Thyroid gland (tissue), 4 donors: ENCODE results near the gene MTG2. TPM values are rescaled to one million over a fixed set of nuclear protein-coding genes. Genes with fewer than 3 reads are reported as not detected.
A peak's percentile ranks its signal among the peaks of the same experiment; 100 is the strongest.

Source experiments
- DNase-seq, 2 donors: peaks; one replicate each; pipeline ENCODE4 v3.0.0-alpha.2; 2019
- H3K27ac ChIP-seq, 3 donors: fragments of 200-600 bp; sonication (generic); 1 replicate in 2 of 3; 2 replicates in 1 of 3; pipeline ENCODE4 v1.5.1; 2016 to 2019; ENCODE audit warnings: mild to moderate bottlenecking in 1 of 3, moderate library complexity in 1 of 3
- H3K27me3 ChIP-seq: fragments of 200-600 bp; sonication (generic); one replicate; pipeline ENCODE4 v1.5.1; 2019
- H3K36me3 ChIP-seq, 2 donors: fragments of 200-600 bp; sonication (generic); one replicate each; pipeline ENCODE4 v1.5.1; 2016 to 2019
- H3K4me1 ChIP-seq, 2 donors: fragments of 200-600 bp; sonication (generic); one replicate each; pipeline ENCODE4 v1.5.1; 2017 to 2019
- H3K4me3 ChIP-seq, 3 donors: fragments of 200-600 bp; sonication (generic); replicated peaks in 1 of 3; 1 replicate in 2 of 3; 2 replicates in 1 of 3; pipeline ENCODE4 v1.5.1; 2016; ENCODE audit warnings: mild to moderate bottlenecking in 1 of 3
- H3K9me3 ChIP-seq: fragments of 200-600 bp; sonication (generic); one replicate; pipeline ENCODE4 v1.5.1; 2017
- CTCF ChIP-seq, 6 experiments: fragments of 200-600 bp in 3 of 6; fragments of 450-650 bp in 3 of 6; sonication (generic) in 3 of 6; IDR thresholded peaks; one replicate each; pipeline ENCODE4 v1.5.1; 2016 to 2019; ENCODE audit warnings: antibody characterized with exemption in 6 of 6, mild to moderate bottlenecking in 2 of 6, inconsistent platforms in 1 of 6, moderate library complexity in 1 of 6
- POLR2A ChIP-seq, 2 donors: fragments of 450-650 bp; IDR thresholded peaks; one replicate each; pipeline ENCODE4 v1.6.1; 2017; ENCODE audit warnings: antibody characterized with exemption in 2 of 2, mild to moderate bottlenecking in 2 of 2, moderate library complexity in 1 of 2
- WGBS, 2 donors: methylation state at CpG; one replicate each; pipeline ENCODE4 v1.1.5; 2017; 5-methylcytosine and 5-hydroxymethylcytosine counted together
- intact Hi-C: fragments of 100-400 bp; cut with DNase I; formaldehyde crosslinking; loops from one replicate; pipeline ENCODE4 v1.15.1; 2023
- total RNA-seq, 4 donors: library from RNA; depleted of rRNA; stranded (reverse); fragments of >200 nt; gene quantifications; one replicate each; pipeline ENCODE4 v1.2.3, GENCODE V29; 2016

Gene MTG2
- total RNA-seq, 4 donors from 2014 or later, result 21.6 to 38.2 (median 33.4) TPM

GRCh38 chr20:62179162-62179504, 3.7 kb upstream of the MTG2 start:
- no peak for DNase-seq
- Histone ChIP-seq H3K9me3 (no peaks in the 10 kb centered on the region), H3K4me1 (peaks cover 7 to 15% of the 10 kb centered on the region in 2 donors), H3K27ac (no peak overlapping the region), H3K36me3 (peaks cover 6 to 14% of the 10 kb centered on the region in 2 donors), H3K4me3 (no peak overlapping the region), H3K27me3 (no peaks in the 10 kb centered on the region)
- no peak for TF ChIP-seq POLR2A (IDR thresholded peaks at IDR 0.05)
- no peak for TF ChIP-seq CTCF (IDR thresholded peaks at IDR 0.05)
- intact Hi-C loops, result no loop called here
- WGBS, 2 donors, result 96 to 99% methylated on average over 14 of the region's 14 CpGs

GRCh38 chr20:62181808-62182207, 1.0 kb upstream of the MTG2 start:
- intact Hi-C loops, result no loop called here
- WGBS, 2 donors, result 94 to 97% methylated on average over 2 of the region's 2 CpGs
- H3K4me1 ChIP-seq, result peaks cover 7 to 17% of the 10 kb centered on the region in 2 donors
- H3K27me3 ChIP-seq, result no peaks in the 10 kb centered on the region
- TF ChIP-seq CTCF (IDR thresholded peaks at IDR 0.05) (no peak), POLR2A (IDR thresholded peaks at IDR 0.05) (no peak)
- H3K4me3 ChIP-seq, result no peak overlapping the region
- H3K27ac ChIP-seq, result peak overlapping the region in 1 of 3 donors; percentile 87
- no peak for DNase-seq
- H3K9me3 ChIP-seq, result no peaks in the 10 kb centered on the region
- H3K36me3 ChIP-seq, result peaks cover 6 to 8% of the 10 kb centered on the region in 2 donors

- intact Hi-C loops, result no loop called here
- H3K4me3 ChIP-seq, result peak overlapping the region; percentile 54 to 99 (median 72)
- WGBS, 2 donors, result 28 to 29% methylated on average over 25 of the region's 25 CpGs
Measured at GRCh38 chr20:62183426-62184142, 756 bp downstream of the MTG2 start.

GRCh38 chr20:62186096-62186426, 3.2 kb downstream of the MTG2 start:
- Histone ChIP-seq H3K36me3 (no peaks in the 10 kb centered on the region), H3K9me3 (no peaks in the 10 kb centered on the region), H3K27me3 (no peaks in the 10 kb centered on the region), H3K4me1 (peaks cover 7 to 21% of the 10 kb centered on the region in 2 donors), H3K4me3 (no peak overlapping the region), H3K27ac (no peak overlapping the region)
- WGBS, 2 donors, result 79 to 86% methylated on average over 3 of the region's 3 CpGs
- TF ChIP-seq POLR2A (IDR thresholded peaks at IDR 0.05) (no peak), CTCF (IDR thresholded peaks at IDR 0.05) (no peak)
- intact Hi-C loops, result no loop called here
- no peak for DNase-seq

More at GRCh38 chr20:62183426-62184142, 756 bp downstream of the MTG2 start:
- DNase-seq, result no peak
- H3K27ac ChIP-seq, result peak overlapping the region in 2 of 3 donors; percentile 75 to 87
- no peaks in the 10 kb centered on the region for H3K27me3 ChIP-seq
- no peaks in the 10 kb centered on the region for H3K9me3 ChIP-seq
- TF ChIP-seq POLR2A (IDR thresholded peaks at IDR 0.05) (no peak), CTCF (IDR thresholded peaks at IDR 0.05) (no peak)
- peaks cover 6 to 8% of the 10 kb centered on the region in 2 donors for H3K36me3 ChIP-seq
- H3K4me1 ChIP-seq, result peaks cover 7 to 21% of the 10 kb centered on the region in 2 donors
